ENCODE data around the gene BPI.
"Not testable (repeated sequence)": the region's sequence is repeated elsewhere in the genome, so short reads cannot be mapped to it uniquely, and the experiment has no call there.

Gene BPI

DNA sequence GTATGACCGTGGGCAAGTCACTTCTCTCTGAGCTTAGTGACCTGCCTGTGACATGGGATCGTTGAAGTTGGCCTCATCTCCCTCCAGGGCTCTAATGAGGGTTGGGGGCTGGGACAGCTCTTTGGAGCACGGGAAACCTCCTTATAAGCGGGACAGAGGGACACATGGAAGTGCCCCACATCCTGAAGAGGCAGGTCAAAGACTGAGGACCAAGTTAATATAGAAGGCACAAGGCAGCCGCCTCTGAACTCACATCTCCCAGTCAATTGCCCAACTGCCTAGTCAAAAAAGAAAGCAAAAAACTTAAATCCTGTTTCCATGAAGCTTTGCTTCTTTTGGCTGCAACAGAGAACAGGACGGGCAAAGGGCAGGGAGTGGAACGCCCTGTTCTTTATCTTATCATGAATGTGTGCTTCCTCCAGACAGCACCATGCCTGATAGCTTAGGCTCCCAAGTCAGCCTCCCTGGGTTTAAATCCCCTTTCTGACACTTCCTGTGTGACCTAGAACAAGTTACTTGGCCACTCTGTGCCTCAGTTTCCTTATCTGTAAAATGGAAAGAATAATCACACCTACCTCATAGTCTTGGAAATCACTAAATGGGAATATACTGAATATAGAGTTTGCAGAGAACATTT, 69.4 kb downstream of the BPI start:
- DNase-seq, result no peak

GRCh38 chr20:38373898-38374297, 69.9 kb downstream of the BPI start:
- DNase-seq, result no peak

- no peak for DNase-seq
These were observed 73.2 kb downstream of the BPI start for GRCh38 chr20:38377039-38377685.

DNA sequence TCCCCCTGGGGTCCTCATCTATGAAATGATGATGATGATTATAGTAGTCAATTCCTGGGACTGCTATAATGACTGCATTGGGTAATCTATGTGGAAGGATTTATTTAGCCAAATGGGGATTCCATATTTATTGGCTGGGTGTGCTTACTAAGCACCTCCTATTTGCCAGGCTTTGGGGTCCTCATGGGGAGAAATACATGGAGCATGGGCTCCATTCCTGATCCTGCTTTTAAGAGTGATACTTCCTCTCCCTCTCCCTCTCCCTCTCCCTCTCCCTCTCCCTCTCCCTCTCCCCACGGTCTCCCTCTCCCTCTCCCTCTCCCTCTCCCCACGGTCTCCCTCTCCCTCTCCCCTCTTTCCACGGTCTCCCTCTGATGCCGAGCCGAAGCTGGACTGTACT, 73.9 kb downstream of the BPI start:
- not testable (repeated sequence) for DNase-seq

GRCh38 chr20:38383147-38383546, 79.2 kb downstream of the BPI start:
- no peak for DNase-seq

GRCh38 chr20:38386004-38386403, 82.0 kb downstream of the BPI start:
- DNase-seq, result no peak

DNA sequence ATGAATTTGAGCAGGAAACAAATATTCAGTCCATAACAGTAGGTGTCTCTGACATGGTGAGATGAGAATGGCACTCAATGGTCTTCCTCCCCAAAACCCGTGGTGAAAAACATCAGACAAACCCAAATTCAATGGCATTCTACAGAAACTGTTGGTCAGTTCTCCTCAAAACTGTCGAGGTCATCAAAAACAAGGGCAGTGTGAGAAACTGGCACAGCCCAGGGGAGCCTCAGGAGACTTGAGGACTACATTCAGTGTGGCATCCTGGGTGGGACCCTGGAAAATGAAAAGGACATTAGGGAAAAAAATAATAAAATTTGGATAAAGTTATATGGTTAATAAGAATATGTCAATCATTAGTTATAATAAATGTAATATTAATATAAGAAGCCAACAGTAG, 82.9 kb downstream of the BPI start:
- no peak for DNase-seq

Measured in fibroblast of skin of right biceps (primary cell).